ENCODE data around the gene NKIRAS2. TPM values are rescaled to one million over a fixed set of nuclear protein-coding genes. Genes with fewer than 3 reads are reported as not detected.
"Not testable (repeated sequence)": the region's sequence is repeated elsewhere in the genome, so short reads cannot be mapped to it uniquely, and the experiment has no call there.

Gene NKIRAS2
- total RNA-seq, 1 donor from 2014 or later = 28.7 TPM

- no peaks in the 10 kb centered on the region for H3K9me3 ChIP-seq
- no peak for TF ChIP-seq POLR2A (IDR thresholded peaks at IDR 0.05)
- peak in 1 of 2 donors; percentile 34 for TF ChIP-seq POLR2AphosphoS5 (IDR thresholded peaks at IDR 0.05; ENCODE audit: insufficient read depth in 1 of 2, low read depth in 1 of 2)
- no peaks in the 10 kb centered on the region for H3K36me3 ChIP-seq
- H3K4me1 ChIP-seq = peaks cover 70% of the 10 kb centered on the region
- no peak for DNase-seq (ENCODE audit: extremely low spot score in 2 of 2)
- H3K27me3 ChIP-seq = no peaks in the 10 kb centered on the region
- H3K27ac ChIP-seq = peak overlapping the region; percentile 91
- peak overlapping the region; percentile 77 to 92 for H3K4me3 ChIP-seq
- intact Hi-C loops (cut with DNase I) = loop anchor here (5.0 kb wide), 1 partner anchor 49 kb away; the partner anchor contains the start of gene CNP
These were observed 3.5 kb upstream of the NKIRAS2 start for GRCh38 chr17:42016411-42016831.

DNA sequence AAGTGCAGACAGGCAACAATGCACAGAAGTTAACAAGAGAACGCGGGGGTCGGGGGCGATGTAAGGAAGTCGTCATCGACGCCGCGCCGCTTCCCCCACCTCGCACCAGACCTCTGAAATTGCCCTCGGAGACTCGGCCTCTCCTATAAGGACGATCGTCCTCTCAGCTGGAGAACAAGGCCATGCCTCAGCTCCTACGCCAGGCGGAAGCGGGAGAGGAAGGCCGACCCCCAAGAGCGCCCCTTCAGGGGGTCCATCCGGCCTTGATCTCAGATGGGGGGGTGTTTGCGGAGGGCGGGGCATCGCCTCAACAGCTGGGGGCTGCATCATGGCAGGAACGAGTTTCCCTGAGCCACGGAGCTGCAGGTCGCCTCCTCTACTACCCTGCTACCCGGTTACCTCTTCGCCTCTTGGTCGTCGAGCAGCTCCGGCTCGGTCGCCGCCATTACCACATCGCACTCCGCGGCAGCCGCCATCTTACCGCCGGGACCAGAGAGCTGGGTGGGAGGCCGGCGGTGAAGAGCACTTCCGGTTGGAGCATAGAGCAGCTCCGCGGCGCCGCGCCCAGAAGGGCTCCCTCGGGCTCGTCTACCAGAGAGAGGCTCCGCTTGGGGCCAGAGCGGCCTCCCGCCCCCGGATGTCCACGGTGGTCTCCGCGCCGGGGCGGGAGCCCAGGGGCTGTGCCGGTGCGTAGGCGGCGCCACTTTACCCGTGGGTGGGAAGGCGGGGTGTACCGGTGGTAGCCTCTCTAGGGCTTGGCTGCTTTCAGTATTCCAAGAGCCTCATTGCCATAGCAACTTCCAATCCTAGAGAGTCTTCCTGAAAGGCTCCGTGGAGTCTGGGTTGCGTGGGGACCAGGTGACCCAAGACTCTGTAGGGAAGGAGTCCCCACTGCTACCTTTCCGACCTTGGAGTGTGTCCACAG, 2.7 kb upstream of the NKIRAS2 start, which contains the start of gene DNAJC7:
DNAJC7 (minus strand) TSS at position 499 of the 925 bp plus-strand sequence; CDS start at position 476, 23 bp downstream.
- TF ChIP-seq, protein P1, sequence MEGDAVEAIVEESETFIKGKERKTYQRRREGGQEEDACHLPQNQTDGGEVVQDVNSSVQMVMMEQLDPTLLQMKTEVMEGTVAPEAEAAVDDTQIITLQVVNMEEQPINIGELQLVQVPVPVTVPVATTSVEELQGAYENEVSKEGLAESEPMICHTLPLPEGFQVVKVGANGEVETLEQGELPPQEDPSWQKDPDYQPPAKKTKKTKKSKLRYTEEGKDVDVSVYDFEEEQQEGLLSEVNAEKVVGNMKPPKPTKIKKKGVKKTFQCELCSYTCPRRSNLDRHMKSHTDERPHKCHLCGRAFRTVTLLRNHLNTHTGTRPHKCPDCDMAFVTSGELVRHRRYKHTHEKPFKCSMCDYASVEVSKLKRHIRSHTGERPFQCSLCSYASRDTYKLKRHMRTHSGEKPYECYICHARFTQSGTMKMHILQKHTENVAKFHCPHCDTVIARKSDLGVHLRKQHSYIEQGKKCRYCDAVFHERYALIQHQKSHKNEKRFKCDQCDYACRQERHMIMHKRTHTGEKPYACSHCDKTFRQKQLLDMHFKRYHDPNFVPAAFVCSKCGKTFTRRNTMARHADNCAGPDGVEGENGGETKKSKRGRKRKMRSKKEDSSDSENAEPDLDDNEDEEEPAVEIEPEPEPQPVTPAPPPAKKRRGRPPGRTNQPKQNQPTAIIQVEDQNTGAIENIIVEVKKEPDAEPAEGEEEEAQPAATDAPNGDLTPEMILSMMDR (IDR thresholded peaks at IDR 0.05) = peak in 2 of 3 experiments; percentile 15 to 43
- TF ChIP-seq POLR2A (IDR thresholded peaks at IDR 0.05) = peak in 1 of 2 donors; percentile 45
- peak; percentile 74 to 93 for TF ChIP-seq POLR2AphosphoS5 (IDR thresholded peaks at IDR 0.05; ENCODE audit: insufficient read depth in 1 of 2, low read depth in 1 of 2)
- peak within 1 kb of the TSS; percentile 91 for H3K27ac ChIP-seq
- no peaks in the 10 kb centered on the region for H3K27me3 ChIP-seq
- no peak for DNase-seq (ENCODE audit: extremely low spot score in 2 of 2)
- H3K9me3 ChIP-seq = no peaks in the 10 kb centered on the region
- peaks cover 63% of the 10 kb centered on the region for H3K4me1 ChIP-seq
- intact Hi-C loops (cut with DNase I) = loop anchor here (5.0 kb wide), 1 partner anchor 50 kb away; the partner anchor contains the start of gene CNP
- peak within 1 kb of the TSS; percentile 77 to 92 for H3K4me3 ChIP-seq
- peaks cover 0 to 6% of the 10 kb centered on the region in 2 donors for H3K36me3 ChIP-seq

DNA sequence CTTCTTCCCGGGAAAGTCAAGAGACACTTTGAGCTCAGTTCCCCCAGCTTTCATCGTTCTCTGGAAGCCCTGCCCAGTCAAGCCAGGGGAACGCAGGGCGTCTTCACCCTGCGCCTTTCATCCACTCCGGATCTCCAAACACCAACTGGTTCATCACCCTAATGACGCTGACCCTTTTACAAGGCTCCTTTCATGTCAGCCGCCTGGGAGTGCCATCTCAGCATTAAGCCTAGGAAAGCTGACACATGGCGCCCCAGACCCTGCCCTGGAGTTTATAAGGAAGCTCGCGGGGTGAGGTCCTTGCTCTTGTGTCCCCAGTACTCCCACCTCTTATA, 2.1 kb upstream of the NKIRAS2 start:
- DNase-seq (ENCODE audit: extremely low spot score in 2 of 2) = no peak
- Histone ChIP-seq H3K4me3 (peak overlapping the region; percentile 77 to 92), H3K36me3 (peaks cover 0 to 13% of the 10 kb centered on the region in 2 donors), H3K27ac (peak overlapping the region; percentile 91), H3K9me3 (no peaks in the 10 kb centered on the region), H3K4me1 (peaks cover 57% of the 10 kb centered on the region), H3K27me3 (no peaks in the 10 kb centered on the region)
- TF ChIP-seq, protein P1 (IDR thresholded peaks at IDR 0.05) = no peak
- TF ChIP-seq POLR2A (IDR thresholded peaks at IDR 0.05) = no peak
- TF ChIP-seq POLR2AphosphoS5 (IDR thresholded peaks at IDR 0.05; ENCODE audit: insufficient read depth in 1 of 2, low read depth in 1 of 2) = no peak
- intact Hi-C loops (cut with DNase I) = loop anchor here (5.0 kb wide), 1 partner anchor 51 kb away; the partner anchor contains the start of gene CNP

GRCh38 chr17:42018339-42018738, 1.6 kb upstream of the NKIRAS2 start:
- peak overlapping the region; percentile 91 for H3K27ac ChIP-seq
- H3K4me1 ChIP-seq = peaks cover 52% of the 10 kb centered on the region
- peaks cover 0 to 17% of the 10 kb centered on the region in 2 donors for H3K36me3 ChIP-seq
- no peaks in the 10 kb centered on the region for H3K27me3 ChIP-seq
- no peak for DNase-seq (ENCODE audit: extremely low spot score in 2 of 2)
- H3K9me3 ChIP-seq = no peaks in the 10 kb centered on the region
- intact Hi-C loops (cut with DNase I) = loop anchor here (5.0 kb wide), 1 partner anchor 51 kb away; the partner anchor contains the start of gene CNP
- peak overlapping the region; percentile 77 to 92 for H3K4me3 ChIP-seq
- TF ChIP-seq POLR2AphosphoS5 (IDR thresholded peaks at IDR 0.05; ENCODE audit: insufficient read depth in 1 of 2, low read depth in 1 of 2) = no peak
- TF ChIP-seq, protein P1 (IDR thresholded peaks at IDR 0.05) = no peak
- no peak for TF ChIP-seq POLR2A (IDR thresholded peaks at IDR 0.05)

DNA sequence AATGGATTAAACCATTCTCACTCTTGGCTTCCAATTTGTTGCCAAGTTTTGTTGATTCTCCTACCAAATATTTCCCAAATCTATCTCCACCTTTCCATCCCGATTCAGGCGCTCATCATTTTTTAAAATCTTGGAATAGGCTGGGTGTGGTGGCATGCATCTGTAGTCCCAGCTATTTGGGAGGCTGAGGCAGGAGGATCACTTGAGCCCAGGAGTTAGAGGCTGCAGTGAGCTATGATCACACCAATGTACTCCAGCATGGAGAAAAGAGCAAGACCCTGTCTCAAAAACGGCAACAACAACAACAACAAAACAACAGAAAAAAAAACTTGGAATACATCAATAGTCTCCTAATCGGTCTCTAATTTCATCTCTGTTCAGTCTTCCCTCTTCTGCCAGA, 902 bp upstream of the NKIRAS2 start:
- no peak for TF ChIP-seq POLR2A (IDR thresholded peaks at IDR 0.05)
- TF ChIP-seq POLR2AphosphoS5 (IDR thresholded peaks at IDR 0.05; ENCODE audit: insufficient read depth in 1 of 2, low read depth in 1 of 2) = no peak
- TF ChIP-seq, protein P1 (IDR thresholded peaks at IDR 0.05) = no peak
- intact Hi-C loops (cut with DNase I) = loop anchor here (5.0 kb wide), 1 partner anchor 52 kb away; the partner anchor contains the start of gene CNP
- Histone ChIP-seq H3K27me3 (no peaks in the 10 kb centered on the region), H3K4me1 (peaks cover 45% of the 10 kb centered on the region), H3K4me3 (no peak overlapping the region), H3K9me3 (no peaks in the 10 kb centered on the region), H3K36me3 (peaks cover 0 to 17% of the 10 kb centered on the region in 2 donors), H3K27ac (no peak overlapping the region)
- no peak for DNase-seq (ENCODE audit: extremely low spot score in 2 of 2)

- Histone ChIP-seq H3K4me3 (peak overlapping the region; percentile 74 to 89), H3K4me1 (peaks cover 40% of the 10 kb centered on the region), H3K36me3 (peaks cover 0 to 17% of the 10 kb centered on the region in 2 donors)
- H3K9me3 ChIP-seq; H3K27ac ChIP-seq; intact Hi-C loops (cut with DNase I); H3K27me3 ChIP-seq; DNase-seq (ENCODE audit: extremely low spot score in 2 of 2): not testable (repeated sequence)
These were observed 955 bp downstream of the NKIRAS2 start for GRCh38 chr17:42020845-42021244.
